NCI-H1694 (cell line): ENCODE measurements around the gene CAB39L.

Source experiments
- DNase-seq: peaks from one replicate; lab custom pipeline; 2025; lab: John Stamatoyannopoulos, UW

Gene CAB39L

GRCh38 chr13:49443704-49444523 lies at the start of gene CAB39L, which contains the start of gene SETDB2:
CAB39L (minus strand) TSS chr13:49444064; CDS start chr13:49382910, 61,154 bp downstream.
SETDB2 (plus strand) TSS chr13:49444274; CDS start chr13:49451894, 7,620 bp downstream.
- DNase-seq, result peak; percentile 95

DNA sequence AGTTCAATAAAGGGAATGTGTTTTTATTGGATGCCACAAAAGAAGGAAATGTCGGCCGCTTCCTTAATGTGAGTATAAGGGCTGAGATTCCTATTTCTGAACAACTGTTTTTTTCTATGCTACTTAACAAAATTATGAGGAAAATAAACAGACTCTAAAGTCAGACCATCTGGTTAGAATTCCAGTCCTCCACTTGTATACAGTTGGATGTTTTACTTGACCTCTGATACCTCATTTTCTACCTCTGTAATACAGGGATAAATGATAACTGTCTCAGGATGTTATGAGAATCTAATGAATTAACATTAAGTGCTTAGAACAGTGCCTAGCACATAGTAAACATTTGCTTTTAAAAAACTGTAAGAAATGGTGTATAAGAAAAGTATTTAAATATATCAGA lies 44.7 kb upstream of the CAB39L start:
- no peak for DNase-seq

- no peak for DNase-seq
Observed at GRCh38 chr13:49481788-49482187, 37.9 kb upstream of the CAB39L start.

DNA sequence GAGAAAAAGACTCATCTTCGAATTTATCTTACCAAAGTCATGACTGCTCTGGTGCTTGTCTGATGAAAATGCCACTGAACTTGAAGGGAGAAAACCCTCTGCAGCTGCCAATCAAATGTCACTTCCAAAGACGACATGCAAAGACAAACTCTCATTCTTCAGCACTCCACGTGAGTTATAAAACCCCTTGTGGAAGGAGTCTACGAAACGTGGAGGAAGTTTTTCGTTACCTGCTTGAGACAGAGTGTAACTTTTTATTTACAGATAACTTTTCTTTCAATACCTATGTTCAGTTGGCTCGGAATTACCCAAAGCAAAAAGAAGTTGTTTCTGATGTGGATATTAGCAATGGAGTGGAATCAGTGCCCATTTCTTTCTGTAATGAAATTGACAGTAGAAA lies 32.7 kb upstream of the CAB39L start:
- DNase-seq, result no peak

DNA sequence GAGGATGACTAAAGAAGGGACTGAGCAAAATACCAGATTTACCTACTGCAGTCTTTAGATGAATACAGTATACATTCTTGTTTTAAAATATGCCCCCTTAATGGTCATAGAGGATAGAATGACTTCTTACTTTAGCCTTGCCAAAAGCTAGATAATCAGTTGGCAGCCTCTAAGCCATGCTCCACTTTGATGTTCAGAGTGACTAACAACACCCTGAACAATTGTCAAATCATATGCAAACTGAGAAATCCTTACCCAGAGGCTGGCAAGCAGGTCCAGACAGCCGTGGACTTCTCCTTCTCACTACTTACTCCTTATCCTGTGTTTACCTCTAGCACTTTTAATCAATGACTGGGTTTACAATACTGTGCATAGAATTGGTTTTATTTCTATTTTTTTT lies 28.3 kb upstream of the CAB39L start:
- DNase-seq, result no peak

DNA sequence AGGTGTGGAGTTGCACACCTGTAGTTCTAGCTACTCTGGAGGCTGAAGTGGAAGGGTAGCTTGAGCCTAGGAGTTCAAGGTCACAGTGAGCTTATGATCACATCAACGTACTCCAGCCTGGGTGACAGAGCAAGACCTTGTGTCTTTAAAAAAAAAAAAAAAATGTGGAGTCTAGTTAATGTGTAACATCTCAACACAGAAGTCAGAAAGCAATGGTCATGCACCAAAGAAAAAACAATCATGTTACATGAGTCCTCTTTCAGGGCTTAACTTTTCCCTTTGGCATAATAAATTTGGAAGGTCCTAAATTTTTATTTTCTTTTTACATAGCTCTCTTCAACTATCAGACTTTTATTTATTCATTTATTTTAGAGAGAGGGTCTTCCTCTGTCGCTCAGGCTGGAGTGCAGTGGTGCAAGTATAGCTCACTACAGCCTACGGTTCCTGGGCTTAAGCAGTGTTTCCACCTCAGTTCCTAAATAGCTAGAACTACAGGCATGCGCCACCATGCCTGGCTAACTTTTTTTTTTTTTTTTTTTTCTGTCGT lies 22.5 kb upstream of the CAB39L start:
- DNase-seq, result no peak

DNA sequence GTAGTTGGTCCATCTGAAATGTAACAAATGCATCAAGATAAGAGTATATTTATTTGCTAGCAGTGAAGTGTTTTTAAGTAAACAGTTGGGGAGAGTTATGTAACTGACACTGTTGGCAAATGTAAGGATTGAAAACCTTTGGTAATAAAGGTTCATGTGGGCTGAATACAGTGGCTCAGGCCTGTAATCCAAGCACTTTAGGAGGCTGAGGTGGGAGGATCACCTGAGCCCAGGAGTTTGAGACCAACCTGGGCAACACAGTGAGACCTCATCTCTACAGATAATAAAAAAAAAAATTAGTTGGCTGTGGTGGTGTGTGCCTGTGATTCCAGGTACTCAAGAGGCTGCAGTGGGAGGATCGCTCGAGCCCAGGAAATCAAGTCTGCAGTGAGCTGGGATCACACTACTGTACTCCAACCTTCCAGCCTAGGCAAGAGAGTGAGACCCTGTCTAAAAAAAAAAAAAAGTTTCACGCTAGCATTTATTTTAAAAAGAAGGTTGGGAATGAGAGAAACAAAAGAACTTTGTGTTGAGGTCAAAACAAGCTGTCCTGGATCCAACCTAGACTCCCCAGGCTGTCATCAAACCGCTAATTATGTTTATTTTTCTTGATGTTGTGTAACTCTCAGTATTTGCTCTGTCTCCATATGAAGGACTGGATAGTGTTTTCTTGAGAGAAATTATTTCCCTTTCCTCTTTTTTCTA lies 20.9 kb upstream of the CAB39L start:
- no peak for DNase-seq

DNA sequence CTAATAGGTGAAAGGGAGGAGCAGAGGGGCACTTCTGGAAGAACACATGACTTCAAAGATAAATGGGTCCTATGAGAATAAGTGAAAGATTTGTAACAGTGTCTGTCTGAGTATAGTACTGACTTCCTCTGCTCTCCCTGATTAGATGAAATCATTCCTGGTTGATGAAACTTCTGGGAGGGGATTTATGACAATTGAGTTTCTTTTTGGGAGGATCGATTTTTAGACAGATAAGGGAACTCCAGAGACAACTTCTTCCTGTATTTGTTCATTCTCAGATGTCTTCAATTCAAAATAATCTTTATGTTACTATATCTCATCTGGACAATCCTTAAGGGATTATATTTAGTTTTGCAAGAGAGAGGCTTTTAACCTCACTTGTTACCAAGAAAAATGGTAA lies 20.2 kb upstream of the CAB39L start:
- DNase-seq, result no peak

DNA sequence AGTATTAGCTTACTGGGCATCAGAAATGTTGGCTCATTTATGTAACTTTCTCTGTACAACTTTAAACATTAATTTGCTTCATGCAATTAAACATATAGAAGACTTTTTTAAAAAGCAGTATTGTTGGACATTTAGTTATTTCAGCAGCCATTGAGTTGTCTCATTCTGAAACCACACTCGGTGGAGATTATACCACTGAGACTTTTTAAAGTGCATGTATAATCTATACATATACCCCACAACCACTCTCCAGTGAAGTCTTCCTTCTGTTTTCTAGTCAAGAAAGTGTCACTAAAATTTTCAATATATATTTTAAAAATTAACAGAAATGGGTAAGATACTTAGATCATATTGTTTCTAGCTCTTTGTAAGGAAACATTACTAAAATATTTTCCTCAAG lies 15.7 kb upstream of the CAB39L start:
- DNase-seq, result no peak

DNA sequence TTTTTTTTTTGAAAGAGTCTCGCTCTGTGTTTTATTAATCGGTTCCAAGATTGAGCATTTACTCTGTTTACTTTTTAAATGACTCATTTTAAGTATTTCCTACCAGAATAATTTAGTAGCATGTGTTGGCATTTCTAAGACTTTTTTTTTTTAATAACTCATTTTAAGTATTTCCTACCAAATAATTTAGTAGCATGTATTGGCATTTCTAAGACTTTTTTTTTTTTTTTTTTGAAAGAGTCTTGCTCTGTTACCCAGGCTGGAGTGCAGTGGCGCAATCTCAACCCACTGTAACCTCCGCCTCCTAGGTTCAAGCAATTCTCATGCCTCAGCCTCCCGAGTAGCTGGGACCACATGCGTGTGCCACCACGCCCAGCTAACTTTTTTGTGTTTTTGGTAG lies 13.4 kb upstream of the CAB39L start:
- no peak for DNase-seq

GRCh38 chr13:49456156-49456555 lies 12.3 kb upstream of the CAB39L start:
- DNase-seq, result no peak

GRCh38 chr13:49455007-49455398 lies 11.1 kb upstream of the CAB39L start:
- DNase-seq, result no peak

DNA sequence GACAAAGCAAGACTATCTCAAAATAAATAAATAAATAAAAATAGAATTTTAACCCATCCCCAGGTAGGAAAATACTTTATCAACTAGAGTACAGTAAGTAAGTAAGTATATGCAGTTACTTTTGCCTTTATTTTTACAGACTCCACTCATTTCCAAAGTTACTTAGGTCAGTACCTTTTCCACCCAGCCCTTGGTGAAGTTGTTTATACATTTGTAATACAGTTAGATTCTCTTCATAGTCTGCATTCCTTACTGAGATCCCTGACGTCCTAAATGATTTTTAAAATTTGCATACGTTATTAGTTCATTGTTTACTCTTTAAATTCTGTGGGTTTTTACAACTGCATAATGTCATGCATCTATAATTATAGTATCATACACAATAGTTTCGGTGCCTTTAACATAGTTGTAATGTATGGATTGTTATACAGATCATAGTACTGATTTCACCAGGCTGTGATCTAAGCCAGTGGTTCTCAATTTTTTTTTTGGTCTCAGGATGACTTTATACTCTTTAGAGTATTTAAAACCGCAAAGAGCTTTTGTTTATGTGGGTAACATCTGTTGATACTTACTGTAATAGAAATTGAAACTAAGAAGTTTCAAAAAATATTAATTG lies 10.6 kb upstream of the CAB39L start:
- DNase-seq, result no peak

DNA sequence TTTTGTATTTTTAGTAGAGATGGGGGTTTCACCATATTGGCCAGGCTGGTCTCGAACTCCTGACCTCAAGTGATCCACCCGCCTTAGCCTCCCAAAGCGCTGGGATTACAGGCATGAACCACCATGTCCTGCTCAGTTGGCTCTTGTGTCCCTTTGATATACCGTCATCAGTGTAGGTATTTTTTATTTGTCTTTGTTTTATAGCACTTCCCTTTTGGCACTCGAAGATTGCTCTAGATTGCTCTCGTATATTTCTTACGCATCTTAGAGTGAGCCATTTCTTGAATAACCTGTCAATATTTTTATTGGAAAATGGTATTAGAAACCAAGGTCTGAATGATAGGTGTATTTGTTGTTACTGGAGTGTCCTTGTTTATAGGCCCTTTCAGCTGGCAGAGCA lies 9.6 kb upstream of the CAB39L start:
- DNase-seq, result no peak

DNA sequence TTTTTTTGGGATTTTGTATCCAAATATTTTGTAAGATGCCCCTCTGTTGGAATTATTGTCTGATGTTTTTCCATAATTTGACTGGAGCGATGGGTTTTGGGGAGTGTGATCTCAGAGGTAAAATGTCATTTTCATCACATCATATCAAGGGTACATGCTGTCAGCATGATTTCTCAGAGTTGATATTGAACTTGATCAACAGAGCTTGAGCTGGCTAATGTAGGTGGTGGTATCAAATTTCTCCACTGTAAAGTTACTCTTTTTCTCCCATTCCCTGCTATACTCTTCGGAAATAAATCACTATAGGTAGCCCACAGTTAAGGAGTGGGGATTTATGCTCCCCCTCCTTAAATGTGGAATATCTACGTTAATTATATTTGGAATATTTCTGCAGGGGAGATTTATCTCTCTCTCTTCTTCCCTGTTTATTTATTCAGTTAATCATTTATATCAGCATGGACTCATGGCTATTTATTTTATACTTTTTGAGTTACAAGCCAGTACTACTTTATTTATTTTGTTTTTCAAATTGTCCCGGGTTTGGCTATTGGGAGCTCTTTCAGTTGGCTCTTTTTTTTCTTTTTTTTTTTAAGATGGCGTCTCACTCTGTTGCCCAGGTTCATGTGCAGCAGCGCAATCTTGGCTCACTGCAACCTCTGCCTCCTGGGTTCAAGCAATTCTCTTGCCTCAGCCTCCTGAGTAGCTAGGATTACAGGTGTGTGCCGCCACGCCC lies 9.0 kb upstream of the CAB39L start:
- no peak for DNase-seq

DNA sequence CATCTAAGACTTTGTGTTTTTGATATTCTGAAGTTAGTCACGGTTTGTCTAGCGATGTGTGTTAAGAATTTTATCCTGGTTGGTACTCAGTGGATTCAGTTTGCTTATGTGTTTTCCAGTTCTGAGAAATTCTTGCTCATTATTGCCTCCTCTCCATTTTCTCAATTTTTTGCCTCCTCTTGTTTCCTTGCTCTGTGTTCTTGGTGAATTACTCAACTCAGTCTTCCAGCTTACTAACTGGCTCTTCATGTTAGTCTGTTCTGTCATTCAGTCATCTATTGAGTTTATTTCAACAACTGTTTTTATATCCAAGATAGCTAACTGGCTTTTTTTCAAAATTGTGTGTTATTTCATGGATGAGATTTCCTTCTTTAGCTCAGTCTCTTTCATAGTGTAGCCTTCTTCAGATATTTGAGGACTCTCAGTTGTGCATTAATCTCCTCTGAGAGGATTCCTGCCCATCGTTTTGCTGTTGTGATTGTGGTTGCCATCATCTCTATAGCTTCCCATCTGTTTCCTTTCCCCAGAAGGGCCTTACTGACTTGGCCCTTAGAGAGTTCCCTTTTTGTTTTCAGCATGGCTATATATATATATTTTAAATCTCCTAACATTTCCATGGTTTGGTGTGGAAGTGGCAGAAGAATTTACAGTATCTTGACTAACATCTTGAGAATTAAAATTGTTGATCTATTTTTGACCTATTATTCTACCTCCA lies 6.4 kb upstream of the CAB39L start:
- DNase-seq, result no peak

DNA sequence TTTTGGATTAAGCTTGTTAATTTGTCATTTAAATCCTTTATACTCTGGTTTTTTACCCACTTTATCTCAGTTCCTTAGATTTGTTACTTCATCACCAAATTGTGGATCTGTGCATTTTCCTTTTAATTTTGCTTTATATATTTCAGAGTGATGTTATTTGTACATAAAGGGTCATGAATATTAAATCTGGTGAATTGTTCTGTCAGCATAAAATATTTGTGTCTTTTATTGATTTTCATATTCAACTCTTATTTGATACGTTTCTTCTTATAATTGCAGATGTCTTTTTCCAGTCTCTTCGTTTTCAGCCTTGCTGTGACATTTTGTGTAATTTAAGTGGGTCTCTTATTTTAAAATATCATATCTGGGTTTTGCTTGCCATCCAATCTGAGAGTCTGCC lies 4.9 kb upstream of the CAB39L start:
- DNase-seq, result no peak

- DNase-seq, result no peak
Observed at GRCh38 chr13:49446473-49446872, 2.6 kb upstream of the CAB39L start.

DNA sequence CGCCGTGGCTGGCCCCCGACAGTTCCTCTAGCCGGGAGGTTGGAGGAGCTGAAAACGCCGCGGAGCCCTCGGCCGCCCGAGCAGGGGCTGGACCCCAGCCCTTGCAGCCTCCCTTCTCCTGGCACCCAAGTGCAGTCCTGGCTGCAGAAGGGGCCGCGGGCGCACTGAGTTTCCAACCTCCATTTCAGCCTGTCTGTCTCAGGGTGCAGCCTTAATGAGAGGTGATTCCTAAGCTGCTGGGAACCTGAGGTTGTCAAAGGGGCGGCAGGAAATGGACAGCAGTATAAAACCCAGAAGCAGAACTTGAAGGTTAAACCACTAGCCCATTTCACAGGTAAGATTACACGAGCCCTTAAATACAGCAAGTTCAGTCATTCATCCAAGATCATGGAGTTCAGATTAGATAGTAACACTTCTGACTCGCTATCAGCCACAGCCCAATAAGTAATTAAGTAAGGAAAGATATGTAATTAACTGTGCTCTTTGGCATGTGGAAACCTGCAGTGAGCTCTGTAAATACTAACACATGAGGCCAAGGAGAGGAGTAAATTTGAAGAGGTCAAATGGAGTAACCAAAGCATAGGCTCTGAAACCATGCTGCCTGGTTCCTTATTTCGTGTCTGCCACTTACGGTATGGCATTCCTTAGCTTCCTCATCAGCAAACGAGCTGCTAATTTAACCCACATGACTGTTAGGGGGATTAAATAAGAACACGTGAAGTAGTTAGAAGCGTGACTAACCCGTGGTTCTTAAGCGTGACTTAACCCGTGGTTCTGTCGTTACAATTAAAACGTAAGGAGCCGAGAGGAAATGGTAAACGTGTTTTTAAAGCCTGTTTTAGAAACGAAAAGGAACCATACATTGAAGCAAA lies 896 bp upstream of the CAB39L start:
- DNase-seq, result no peak

- peak; percentile 55 for DNase-seq
Observed at GRCh38 chr13:49443357-49443703, 534 bp downstream of the CAB39L start.
